VCaP (cell line): Measurements from ENCODE around the gene HBB.

ENCODE experiments used
- H3K27ac ChIP-seq: fragments of 450-650 bp; 2 replicates; pipeline ENCODE4 v1.5.1; 2017
- TF ChIP-seq, protein P1 (sequence below): fragments of 450-650 bp; conservative IDR thresholded peaks from 2 replicates; pipeline ENCODE4 v1.5.1; 2017; ENCODE audit warnings: mild to moderate bottlenecking, moderate library complexity

The HBB gene

DNA sequence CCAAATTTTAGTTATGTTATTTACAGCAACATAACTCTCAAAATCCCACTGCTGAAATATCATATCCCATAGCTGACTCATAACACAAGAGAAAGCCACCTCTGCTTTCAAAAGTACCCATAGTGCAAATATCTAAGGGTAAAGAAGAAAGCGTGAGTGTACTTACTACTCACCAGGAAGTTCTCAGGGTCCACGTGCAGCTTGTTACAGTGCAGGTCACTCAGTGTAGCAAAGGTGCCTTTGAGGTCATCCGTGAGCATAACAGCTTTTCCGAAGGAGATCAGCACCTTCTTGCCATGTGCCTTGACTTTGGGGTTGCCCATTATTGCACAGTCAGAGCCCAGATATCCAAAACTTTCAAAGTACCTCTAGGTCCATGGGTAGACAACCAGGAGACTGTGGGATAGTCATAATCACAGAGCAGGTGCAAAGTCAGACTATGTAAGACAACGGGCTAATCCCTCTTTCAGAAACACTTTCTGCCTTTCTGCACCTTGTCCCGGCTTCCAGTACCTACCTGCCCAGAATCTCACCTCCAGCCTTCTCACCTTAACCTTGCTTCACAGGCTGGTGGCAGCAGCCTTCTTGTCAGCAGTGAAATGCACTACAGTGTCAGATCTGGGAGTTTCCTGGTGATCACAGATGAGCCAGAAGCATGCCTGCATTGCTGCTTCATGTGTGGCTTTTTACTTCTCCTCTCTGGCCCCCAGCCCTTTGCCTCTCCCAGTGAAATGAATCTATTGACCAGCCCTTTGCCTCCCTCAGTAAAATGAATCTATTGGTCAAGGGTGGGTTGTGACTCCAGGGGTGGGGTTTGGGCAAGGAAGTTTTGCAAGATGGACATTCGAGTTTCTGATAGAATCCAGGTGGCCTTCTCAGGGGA lies 16.3 kb upstream of the HBB start:
- no peak overlapping the region for H3K27ac ChIP-seq
- TF ChIP-seq, protein P1, sequence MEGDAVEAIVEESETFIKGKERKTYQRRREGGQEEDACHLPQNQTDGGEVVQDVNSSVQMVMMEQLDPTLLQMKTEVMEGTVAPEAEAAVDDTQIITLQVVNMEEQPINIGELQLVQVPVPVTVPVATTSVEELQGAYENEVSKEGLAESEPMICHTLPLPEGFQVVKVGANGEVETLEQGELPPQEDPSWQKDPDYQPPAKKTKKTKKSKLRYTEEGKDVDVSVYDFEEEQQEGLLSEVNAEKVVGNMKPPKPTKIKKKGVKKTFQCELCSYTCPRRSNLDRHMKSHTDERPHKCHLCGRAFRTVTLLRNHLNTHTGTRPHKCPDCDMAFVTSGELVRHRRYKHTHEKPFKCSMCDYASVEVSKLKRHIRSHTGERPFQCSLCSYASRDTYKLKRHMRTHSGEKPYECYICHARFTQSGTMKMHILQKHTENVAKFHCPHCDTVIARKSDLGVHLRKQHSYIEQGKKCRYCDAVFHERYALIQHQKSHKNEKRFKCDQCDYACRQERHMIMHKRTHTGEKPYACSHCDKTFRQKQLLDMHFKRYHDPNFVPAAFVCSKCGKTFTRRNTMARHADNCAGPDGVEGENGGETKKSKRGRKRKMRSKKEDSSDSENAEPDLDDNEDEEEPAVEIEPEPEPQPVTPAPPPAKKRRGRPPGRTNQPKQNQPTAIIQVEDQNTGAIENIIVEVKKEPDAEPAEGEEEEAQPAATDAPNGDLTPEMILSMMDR = no peak

DNA sequence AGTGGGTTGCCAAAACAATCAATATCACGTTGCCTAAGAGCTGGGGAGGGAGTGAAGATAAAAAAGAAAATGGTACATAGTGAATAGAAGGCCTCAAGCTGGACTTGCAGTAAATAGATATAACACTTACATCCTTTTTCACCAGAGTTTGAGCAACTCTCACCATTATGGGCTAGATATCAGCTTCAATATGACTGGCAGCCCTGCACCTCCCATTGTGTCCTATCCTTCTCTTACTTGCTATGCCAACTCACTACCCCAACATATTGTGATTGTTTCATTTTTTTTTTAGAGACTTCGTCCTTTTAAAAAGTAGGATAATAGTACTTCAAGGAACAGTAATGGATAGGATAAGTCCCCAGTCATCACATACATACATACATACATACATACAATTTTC lies 15.3 kb upstream of the HBB start:
- H3K27ac ChIP-seq = no peak overlapping the region
- TF ChIP-seq, protein P1 = no peak

DNA sequence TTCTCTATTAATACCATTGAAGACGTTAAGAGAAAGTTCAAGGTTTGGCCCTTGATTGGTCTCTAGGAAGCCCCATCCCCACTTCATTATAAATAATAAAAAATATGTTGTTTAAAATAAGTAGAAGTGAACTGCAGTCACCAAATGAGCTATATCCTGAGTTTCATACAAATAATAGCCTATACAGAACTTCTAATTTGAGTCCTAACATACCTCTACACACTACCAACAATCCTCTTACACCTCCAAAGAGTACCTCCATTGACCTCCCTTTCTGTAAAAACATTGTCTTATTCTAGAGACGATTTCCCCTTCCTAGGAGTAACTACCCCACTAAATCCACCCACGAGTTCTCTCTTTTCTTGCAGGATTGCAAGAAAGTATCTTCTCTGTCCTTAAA lies 14.6 kb upstream of the HBB start:
- TF ChIP-seq, protein P1 = no peak
- H3K27ac ChIP-seq = no peak overlapping the region

DNA sequence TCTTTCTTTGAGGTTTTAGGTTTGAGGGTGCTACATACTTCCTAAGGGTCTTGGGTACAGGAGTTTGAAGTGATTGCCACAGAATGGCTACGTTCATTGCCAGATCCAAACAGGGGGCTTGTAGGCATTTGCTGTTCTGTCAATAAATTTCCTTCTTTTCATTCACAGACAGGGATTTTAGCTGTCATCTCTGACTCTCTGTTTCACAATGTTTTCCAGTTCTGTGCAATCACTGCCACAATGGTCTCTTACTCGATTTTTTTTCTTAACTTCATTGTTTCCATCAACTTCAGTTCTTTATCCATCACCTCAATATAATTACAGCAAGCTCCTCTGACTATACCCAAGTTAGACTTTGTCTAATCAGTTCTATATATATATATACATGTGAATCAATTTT lies 13.6 kb upstream of the HBB start:
- no peak overlapping the region for H3K27ac ChIP-seq

DNA sequence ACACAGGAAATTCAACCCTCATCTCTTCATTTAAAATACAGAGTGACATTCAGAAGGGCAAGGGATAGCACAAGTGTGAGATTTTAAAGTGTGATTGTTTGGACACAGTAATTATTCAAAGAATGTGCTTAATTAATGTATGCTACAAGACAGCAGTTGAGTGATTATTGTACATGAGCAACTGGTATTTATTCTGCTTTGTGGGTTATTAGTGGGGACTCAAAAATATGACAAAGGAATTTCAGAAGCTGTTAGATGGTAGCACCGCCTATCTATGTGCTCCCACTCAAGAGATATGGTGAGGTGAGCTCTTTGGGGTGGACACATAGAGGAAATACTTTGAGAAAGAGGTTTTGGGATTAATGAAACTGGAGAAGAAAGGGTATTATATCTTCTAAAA lies 13.2 kb upstream of the HBB start:
- H3K27ac ChIP-seq = no peak overlapping the region
- TF ChIP-seq, protein P1 = no peak

More for the DNA sequence above, 13.6 kb upstream of the HBB start:
- TF ChIP-seq, protein P1 = no peak

DNA sequence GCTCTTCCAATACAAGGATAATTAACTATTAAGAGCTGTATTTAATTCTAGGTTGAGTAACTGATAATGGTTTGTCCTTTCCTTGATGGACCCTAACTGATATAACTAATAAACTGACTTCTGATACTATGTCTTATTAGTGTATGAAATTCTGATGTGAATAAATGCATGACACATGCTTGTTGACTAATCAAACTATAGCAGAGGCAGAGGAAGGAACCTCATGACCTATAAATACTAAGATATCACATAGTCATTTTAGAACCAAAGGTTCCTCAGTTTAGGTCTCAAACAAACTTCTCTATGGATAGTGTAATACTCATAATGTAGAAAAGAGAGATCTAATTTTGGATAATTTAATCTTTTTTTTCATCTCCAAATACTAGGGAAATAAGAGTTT lies 12.2 kb upstream of the HBB start:
- TF ChIP-seq, protein P1 = no peak
- H3K27ac ChIP-seq = no peak overlapping the region

DNA sequence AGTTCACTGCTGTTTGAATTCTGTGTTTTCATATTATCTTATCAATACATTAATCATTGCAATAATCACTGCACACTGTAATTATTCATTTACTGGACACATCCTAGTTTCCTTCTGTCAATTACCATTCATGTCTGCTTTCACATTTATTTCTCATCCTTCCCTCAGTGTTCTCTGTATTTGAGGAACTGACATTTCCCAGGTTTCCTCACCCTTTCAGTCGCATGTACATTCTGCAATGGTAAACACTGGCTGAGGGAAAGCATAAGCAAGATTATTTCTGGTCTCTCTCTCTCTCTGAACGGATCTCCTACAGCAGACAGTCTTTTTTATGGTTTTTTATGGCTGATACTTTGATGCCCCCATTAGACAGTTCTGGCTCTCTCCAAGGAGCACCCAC lies 11.6 kb upstream of the HBB start:
- TF ChIP-seq, protein P1 = no peak
- no peak overlapping the region for H3K27ac ChIP-seq
